Vagina (tissue), 2 donors: ENCODE data around the gene ARHGEF12. TPM values are rescaled to one million over a fixed set of nuclear protein-coding genes. Genes with fewer than 3 reads are reported as not detected.
A peak's percentile ranks its signal among the peaks of the same experiment; 100 is the strongest.

Experiments used
- DNase-seq, 2 donors: peaks; one replicate each; pipeline ENCODE4 v3.0.0-alpha.2; 2017; ENCODE audit errors: extremely low spot score in 2 of 2
- H3K27ac ChIP-seq: fragments of 200-600 bp; sonication (generic); one replicate; pipeline ENCODE4 v1.5.1; 2019
- H3K27me3 ChIP-seq: fragments of 200-600 bp; sonication (generic); one replicate; pipeline ENCODE4 v1.5.1; 2019
- H3K36me3 ChIP-seq, 2 donors: fragments of 200-600 bp; sonication (generic); one replicate each; pipeline ENCODE4 v1.5.1; 2017 to 2019
- H3K4me1 ChIP-seq: fragments of 200-600 bp; sonication (generic); one replicate; pipeline ENCODE4 v1.5.1; 2019
- H3K4me3 ChIP-seq, 2 donors: fragments of 200-600 bp; sonication (generic); 1 replicate in 1 of 2; 2 replicates in 1 of 2; pipeline ENCODE4 v1.5.1; 2016 to 2019
- H3K9me3 ChIP-seq: fragments of 200-600 bp; sonication (generic); one replicate; pipeline ENCODE4 v1.5.1; 2019
- POLR2A ChIP-seq, 2 donors: fragments of 450-650 bp; IDR thresholded peaks; one replicate each; pipeline ENCODE4 v1.6.1; 2017; ENCODE audit warnings: antibody characterized with exemption in 2 of 2, mild to moderate bottlenecking in 2 of 2, moderate library complexity in 2 of 2
- POLR2AphosphoS5 ChIP-seq, 2 donors: sonication (generic); formaldehyde crosslinking; IDR thresholded peaks; one replicate each; pipeline ENCODE4 v1.9.0; 2017; ENCODE audit warnings: antibody characterized with exemption in 2 of 2, mild to moderate bottlenecking in 2 of 2, low read depth in 1 of 2; ENCODE audit not compliant: insufficient read depth in 1 of 2
- intact Hi-C: fragments of 100-400 bp; cut with DNase I; formaldehyde crosslinking; loops from one replicate; pipeline ENCODE4 v1.15.1; 2023
- total RNA-seq: library from RNA; depleted of rRNA; stranded (reverse); fragments of >200 nt; gene quantifications from one replicate; pipeline ENCODE4 v1.2.3, GENCODE V29; 2016
- TF ChIP-seq, protein P1 (sequence below), 3 experiments: fragments of 450-650 bp in 2 of 3; fragments of 200-600 bp in 1 of 3; sonication (generic) in 1 of 3; IDR thresholded peaks; one replicate each; pipeline ENCODE4 v1.5.1; 2017 to 2019; ENCODE audit warnings: antibody characterized with exemption in 3 of 3, mild to moderate bottlenecking in 2 of 3, moderate library complexity in 2 of 3

Gene ARHGEF12
- total RNA-seq, 1 donor from 2014 or later = 106 TPM

DNA sequence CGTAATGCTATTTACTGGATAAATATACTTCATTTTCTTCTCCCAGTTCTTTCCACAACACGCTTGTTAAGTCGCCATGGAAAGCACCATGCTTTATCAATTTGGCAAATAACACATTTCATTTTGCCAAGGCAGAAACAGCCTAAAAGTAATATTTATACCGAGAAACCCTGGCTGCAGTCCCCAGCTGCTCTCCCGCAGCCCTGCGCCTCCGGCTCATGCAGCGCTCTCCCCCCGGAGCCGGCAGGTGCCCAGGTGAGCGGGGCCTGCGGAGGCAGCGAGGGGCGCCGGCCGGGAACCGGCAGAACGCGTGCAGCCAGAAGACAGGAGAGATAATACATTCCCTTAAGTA is 681 bp upstream of the ARHGEF12 start:
- peak overlapping the region; percentile 98 for H3K27ac ChIP-seq
- TF ChIP-seq, protein P1, sequence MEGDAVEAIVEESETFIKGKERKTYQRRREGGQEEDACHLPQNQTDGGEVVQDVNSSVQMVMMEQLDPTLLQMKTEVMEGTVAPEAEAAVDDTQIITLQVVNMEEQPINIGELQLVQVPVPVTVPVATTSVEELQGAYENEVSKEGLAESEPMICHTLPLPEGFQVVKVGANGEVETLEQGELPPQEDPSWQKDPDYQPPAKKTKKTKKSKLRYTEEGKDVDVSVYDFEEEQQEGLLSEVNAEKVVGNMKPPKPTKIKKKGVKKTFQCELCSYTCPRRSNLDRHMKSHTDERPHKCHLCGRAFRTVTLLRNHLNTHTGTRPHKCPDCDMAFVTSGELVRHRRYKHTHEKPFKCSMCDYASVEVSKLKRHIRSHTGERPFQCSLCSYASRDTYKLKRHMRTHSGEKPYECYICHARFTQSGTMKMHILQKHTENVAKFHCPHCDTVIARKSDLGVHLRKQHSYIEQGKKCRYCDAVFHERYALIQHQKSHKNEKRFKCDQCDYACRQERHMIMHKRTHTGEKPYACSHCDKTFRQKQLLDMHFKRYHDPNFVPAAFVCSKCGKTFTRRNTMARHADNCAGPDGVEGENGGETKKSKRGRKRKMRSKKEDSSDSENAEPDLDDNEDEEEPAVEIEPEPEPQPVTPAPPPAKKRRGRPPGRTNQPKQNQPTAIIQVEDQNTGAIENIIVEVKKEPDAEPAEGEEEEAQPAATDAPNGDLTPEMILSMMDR (IDR thresholded peaks at IDR 0.05) = no peak
- no peak for TF ChIP-seq POLR2A (IDR thresholded peaks at IDR 0.05)
- TF ChIP-seq POLR2AphosphoS5 (IDR thresholded peaks at IDR 0.05; ENCODE audit: insufficient read depth in 1 of 2, low read depth in 1 of 2) = no peak
- no peaks in the 10 kb centered on the region for H3K9me3 ChIP-seq
- peak overlapping the region; percentile 80 to 94 for H3K4me3 ChIP-seq
- DNase-seq = no peak
- H3K36me3 ChIP-seq = no peaks in the 10 kb centered on the region
- no peaks in the 10 kb centered on the region for H3K27me3 ChIP-seq
- H3K4me1 ChIP-seq = peaks cover 57% of the 10 kb centered on the region
- intact Hi-C loops = loop anchor here (5.0 kb wide), 1 partner anchor 62 kb away; no protein-coding TSS in a partner anchor

- intact Hi-C loops = loop anchor here (5.0 kb wide), 1 partner anchor 61 kb away; no protein-coding TSS in a partner anchor
- Histone ChIP-seq H3K27ac (peak overlapping the region; percentile 98), H3K4me3 (peak overlapping the region; percentile 80 to 94), H3K27me3 (no peaks in the 10 kb centered on the region), H3K9me3 (no peaks in the 10 kb centered on the region), H3K36me3 (no peaks in the 10 kb centered on the region), H3K4me1 (peaks cover 64% of the 10 kb centered on the region)
- TF ChIP-seq, protein P1 (IDR thresholded peaks at IDR 0.05) = no peak
- TF ChIP-seq POLR2AphosphoS5 (IDR thresholded peaks at IDR 0.05; ENCODE audit: insufficient read depth in 1 of 2, low read depth in 1 of 2) = no peak
- no peak for TF ChIP-seq POLR2A (IDR thresholded peaks at IDR 0.05)
- no peak for DNase-seq
These were observed 585 bp downstream of the ARHGEF12 start for GRCh38 chr11:120336641-120337354.

- peak overlapping the region; percentile 80 to 94 for H3K4me3 ChIP-seq
- H3K27ac ChIP-seq = peak overlapping the region; percentile 98
- H3K9me3 ChIP-seq = no peaks in the 10 kb centered on the region
- no peak for DNase-seq
- no peaks in the 10 kb centered on the region for H3K27me3 ChIP-seq
- peaks cover 64% of the 10 kb centered on the region for H3K4me1 ChIP-seq
- no peaks in the 10 kb centered on the region for H3K36me3 ChIP-seq
- intact Hi-C loops = loop anchor here (5.0 kb wide), 1 partner anchor 60 kb away; no protein-coding TSS in a partner anchor
- TF ChIP-seq POLR2A (IDR thresholded peaks at IDR 0.05) = no peak
- TF ChIP-seq, protein P1 (IDR thresholded peaks at IDR 0.05) = no peak
- no peak for TF ChIP-seq POLR2AphosphoS5 (IDR thresholded peaks at IDR 0.05; ENCODE audit: insufficient read depth in 1 of 2, low read depth in 1 of 2)
These were observed 1.3 kb downstream of the ARHGEF12 start for GRCh38 chr11:120337355-120338106.

DNA sequence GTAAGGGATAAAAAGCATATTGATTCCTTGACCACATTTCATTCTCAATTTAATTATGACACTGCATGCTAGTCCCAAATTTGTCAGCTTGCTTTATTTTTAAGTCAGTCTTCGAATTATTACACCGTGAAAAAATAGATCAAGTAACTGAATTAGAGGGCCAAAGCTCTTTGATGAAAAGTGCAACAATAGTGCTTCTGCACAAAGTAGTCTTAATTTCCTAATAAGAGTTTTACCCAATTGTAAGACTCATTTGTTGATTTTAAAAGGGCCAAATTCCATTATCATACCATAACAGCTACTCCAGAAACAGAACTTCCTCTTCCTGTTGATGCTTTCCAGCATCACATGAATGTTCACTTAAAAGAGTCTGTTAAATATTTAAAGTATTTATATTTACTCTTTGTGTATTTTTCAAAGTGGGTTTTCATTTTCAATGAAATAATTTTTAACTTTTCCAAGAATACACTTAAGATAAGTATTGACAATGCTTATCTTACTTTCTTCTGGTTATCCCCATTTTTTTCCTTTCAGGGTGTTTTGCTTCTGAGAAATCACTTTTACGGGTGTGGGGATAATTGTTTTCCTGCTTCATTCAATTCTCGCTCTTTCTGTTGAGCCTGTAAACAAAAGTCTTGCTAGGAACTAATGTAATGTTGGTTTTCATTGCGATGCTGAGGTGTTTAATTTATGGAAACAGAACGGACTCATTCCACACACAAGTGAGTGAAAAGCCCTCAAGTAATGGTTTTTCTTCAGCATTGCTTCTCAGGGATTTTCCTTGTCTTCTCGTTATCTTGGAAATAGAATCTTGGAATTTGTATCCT is 2.1 kb downstream of the ARHGEF12 start:
- Histone ChIP-seq H3K27ac (peak overlapping the region; percentile 98), H3K4me3 (peak overlapping the region; percentile 80 to 94), H3K4me1 (peaks cover 65% of the 10 kb centered on the region), H3K36me3 (no peaks in the 10 kb centered on the region), H3K27me3 (no peaks in the 10 kb centered on the region), H3K9me3 (no peaks in the 10 kb centered on the region)
- no peak for DNase-seq
- intact Hi-C loops = loop anchor here (5.0 kb wide), 1 partner anchor 59 kb away; no protein-coding TSS in a partner anchor
- peak in 1 of 2 donors; percentile 68 for TF ChIP-seq POLR2AphosphoS5 (IDR thresholded peaks at IDR 0.05; ENCODE audit: insufficient read depth in 1 of 2, low read depth in 1 of 2)
- no peak for TF ChIP-seq POLR2A (IDR thresholded peaks at IDR 0.05)
- TF ChIP-seq, protein P1 (IDR thresholded peaks at IDR 0.05) = no peak
